ENCODE data around the gene PCDHA4.

DNA sequence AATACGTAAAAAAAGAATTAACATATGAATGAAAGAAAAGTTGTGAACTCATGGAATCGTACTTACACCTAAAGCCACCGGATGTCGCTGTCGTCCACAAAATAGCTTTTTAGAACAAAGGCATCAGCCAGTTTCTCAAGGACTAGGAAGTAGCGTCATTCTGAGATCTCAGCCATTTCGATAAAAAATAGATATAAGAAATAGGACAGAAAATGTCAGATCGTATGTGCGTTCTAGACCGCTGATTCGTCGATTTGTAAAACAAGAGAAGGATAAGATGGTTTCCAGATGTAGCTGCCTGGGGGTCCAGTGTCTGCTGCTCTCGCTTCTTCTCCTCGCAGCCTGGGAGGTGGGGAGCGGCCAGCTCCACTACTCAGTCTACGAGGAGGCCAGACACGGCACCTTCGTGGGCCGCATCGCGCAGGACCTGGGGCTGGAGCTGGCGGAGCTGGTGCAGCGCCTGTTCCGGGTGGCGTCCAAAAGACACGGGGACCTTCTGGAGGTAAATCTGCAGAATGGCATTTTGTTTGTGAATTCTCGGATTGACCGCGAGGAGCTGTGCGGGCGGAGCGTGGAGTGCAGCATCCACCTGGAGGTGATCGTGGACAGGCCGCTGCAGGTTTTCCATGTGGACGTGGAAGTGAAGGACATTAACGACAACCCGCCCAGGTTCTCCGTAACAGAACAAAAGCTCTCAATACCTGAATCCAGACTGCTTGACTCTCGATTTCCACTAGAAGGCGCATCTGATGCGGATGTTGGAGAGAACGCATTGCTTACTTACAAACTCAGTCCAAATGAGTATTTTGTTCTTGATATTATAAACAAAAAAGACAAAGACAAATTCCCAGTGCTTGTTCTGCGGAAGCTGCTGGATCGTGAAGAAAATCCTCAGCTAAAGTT lies 49.2 kb downstream of the PCDHA4 start, which contains the start of gene PCDHA10:
- TF ChIP-seq POLR2AphosphoS5 (IDR thresholded peaks at IDR 0.05; ENCODE audit: low read depth, low read length) (no peak), SIN3A (IDR thresholded peaks at IDR 0.05; ENCODE audit: borderline replicate concordance, insufficient read depth, low read length) (no peak), TAF1 (IDR thresholded peaks at IDR 0.05; ENCODE audit: borderline replicate concordance, insufficient read depth, low read length) (no peak), FOXP2 (optimal IDR thresholded peaks at IDR 0.05; ENCODE audit: borderline replicate concordance, extremely low read depth, extremely low read length, insufficient read depth) (no peak)
- TF ChIP-seq, protein P1, sequence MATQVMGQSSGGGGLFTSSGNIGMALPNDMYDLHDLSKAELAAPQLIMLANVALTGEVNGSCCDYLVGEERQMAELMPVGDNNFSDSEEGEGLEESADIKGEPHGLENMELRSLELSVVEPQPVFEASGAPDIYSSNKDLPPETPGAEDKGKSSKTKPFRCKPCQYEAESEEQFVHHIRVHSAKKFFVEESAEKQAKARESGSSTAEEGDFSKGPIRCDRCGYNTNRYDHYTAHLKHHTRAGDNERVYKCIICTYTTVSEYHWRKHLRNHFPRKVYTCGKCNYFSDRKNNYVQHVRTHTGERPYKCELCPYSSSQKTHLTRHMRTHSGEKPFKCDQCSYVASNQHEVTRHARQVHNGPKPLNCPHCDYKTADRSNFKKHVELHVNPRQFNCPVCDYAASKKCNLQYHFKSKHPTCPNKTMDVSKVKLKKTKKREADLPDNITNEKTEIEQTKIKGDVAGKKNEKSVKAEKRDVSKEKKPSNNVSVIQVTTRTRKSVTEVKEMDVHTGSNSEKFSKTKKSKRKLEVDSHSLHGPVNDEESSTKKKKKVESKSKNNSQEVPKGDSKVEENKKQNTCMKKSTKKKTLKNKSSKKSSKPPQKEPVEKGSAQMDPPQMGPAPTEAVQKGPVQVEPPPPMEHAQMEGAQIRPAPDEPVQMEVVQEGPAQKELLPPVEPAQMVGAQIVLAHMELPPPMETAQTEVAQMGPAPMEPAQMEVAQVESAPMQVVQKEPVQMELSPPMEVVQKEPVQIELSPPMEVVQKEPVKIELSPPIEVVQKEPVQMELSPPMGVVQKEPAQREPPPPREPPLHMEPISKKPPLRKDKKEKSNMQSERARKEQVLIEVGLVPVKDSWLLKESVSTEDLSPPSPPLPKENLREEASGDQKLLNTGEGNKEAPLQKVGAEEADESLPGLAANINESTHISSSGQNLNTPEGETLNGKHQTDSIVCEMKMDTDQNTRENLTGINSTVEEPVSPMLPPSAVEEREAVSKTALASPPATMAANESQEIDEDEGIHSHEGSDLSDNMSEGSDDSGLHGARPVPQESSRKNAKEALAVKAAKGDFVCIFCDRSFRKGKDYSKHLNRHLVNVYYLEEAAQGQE (IDR thresholded peaks at IDR 0.05; ENCODE audit: insufficient read depth in 1 of 2, low read depth in 2 of 2, low read length in 2 of 2), result no peak

Data from PFSK-1 (cell line).